GM23248 (cell line): Measurements from ENCODE around the gene ITGA11.

ENCODE experiments used
- EZH2 ChIP-seq: fragments of 200-600 bp; sonication (generic); IDR thresholded peaks from 2 replicates; pipeline ENCODE4 v1.6.1; 2018; ENCODE audit warnings: antibody characterized with exemption, mild to moderate bottlenecking; ENCODE audit not compliant: insufficient read depth, poor library complexity, severe bottlenecking
- EZH2phosphoT487 ChIP-seq: fragments of 200-600 bp; sonication (generic); IDR thresholded peaks from 2 replicates; pipeline ENCODE4 v1.6.1; 2018; ENCODE audit warnings: antibody characterized with exemption, moderate library complexity, mild to moderate bottlenecking, low read depth; ENCODE audit not compliant: insufficient read depth

- TF ChIP-seq EZH2: no peak
- no peak for TF ChIP-seq EZH2phosphoT487
These were observed 16.3 kb downstream of the ITGA11 start for GRCh38 chr15:68415501-68416157.
